ENCODE results near the gene MALT1. TPM values are rescaled to one million over a fixed set of nuclear protein-coding genes. Genes with fewer than 3 reads are reported as not detected.
A peak's percentile ranks its signal among the peaks of the same experiment; 100 is the strongest.

Gene MALT1
- total RNA-seq, 4 donors from 2014 or later = 9.9 to 24.8 (median 12.9) TPM

- in situ Hi-C loops (cut with MboI; ENCODE audit: low sequenced_read_pairs in 4 of 4) (loop anchor here in 3 of 4 donors (10.0 to 25.0 kb wide), 2 partner anchors 93 to 135 kb away; no protein-coding TSS in a partner anchor), intact Hi-C loops (cut with DNase I; ENCODE audit: low total_unique reads) (loop anchor here (2.0 to 5.0 kb wide), 3 partner anchors 35 to 1040 kb away; no protein-coding TSS in a partner anchor)
- Histone ChIP-seq H3K36me3 (no peaks in the 10 kb centered on the region), H3K4me3 (peak overlapping the region; percentile 58 to 68 (median 66)), H3K4me1 (peaks cover 20 to 22% of the 10 kb centered on the region in 2 donors), H3K9me3 (no peaks in the 10 kb centered on the region), H3K27ac (peak overlapping the region; percentile 86 to 96 (median 94)), H3K27me3 (no peaks in the 10 kb centered on the region)
- peak in 1 of 2 donors; percentile 17 for DNase-seq
- ATAC-seq = peak; percentile 55 to 68
- TF ChIP-seq POLR2A (IDR thresholded peaks at IDR 0.05) = no peak
- TF ChIP-seq, protein P1, sequence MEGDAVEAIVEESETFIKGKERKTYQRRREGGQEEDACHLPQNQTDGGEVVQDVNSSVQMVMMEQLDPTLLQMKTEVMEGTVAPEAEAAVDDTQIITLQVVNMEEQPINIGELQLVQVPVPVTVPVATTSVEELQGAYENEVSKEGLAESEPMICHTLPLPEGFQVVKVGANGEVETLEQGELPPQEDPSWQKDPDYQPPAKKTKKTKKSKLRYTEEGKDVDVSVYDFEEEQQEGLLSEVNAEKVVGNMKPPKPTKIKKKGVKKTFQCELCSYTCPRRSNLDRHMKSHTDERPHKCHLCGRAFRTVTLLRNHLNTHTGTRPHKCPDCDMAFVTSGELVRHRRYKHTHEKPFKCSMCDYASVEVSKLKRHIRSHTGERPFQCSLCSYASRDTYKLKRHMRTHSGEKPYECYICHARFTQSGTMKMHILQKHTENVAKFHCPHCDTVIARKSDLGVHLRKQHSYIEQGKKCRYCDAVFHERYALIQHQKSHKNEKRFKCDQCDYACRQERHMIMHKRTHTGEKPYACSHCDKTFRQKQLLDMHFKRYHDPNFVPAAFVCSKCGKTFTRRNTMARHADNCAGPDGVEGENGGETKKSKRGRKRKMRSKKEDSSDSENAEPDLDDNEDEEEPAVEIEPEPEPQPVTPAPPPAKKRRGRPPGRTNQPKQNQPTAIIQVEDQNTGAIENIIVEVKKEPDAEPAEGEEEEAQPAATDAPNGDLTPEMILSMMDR (IDR thresholded peaks at IDR 0.05 in 4 of 5, conservative IDR thresholded peaks at IDR 0.05 in 1 of 5) = peak in 4 of 5 experiments; percentile 12 to 35 (median 24)
Observed at GRCh38 chr18:58671632-58672564, 633 bp downstream of the MALT1 start.

DNA sequence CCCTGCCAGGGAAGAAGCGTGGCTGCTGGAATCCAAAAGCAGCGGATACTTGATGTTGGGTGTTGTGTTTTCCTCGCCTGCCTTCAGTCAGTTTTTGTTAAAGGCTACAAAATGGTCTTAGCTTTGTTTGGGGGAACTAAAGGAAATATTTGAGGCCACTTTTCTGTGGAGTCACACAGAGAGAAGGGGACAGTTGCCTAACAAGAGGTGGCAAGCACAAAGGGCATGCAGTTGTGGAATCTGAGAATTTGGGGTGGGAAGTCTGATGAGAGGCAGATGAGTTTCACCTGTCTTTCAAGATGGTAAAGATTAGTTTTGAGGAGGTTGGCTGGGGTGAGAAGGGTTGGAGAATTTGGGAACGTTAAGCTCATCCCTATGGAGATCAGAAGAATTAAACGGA, 2.9 kb downstream of the MALT1 start:
- Histone ChIP-seq H3K4me3 (no peak overlapping the region), H3K27me3 (no peaks in the 10 kb centered on the region), H3K9me3 (no peaks in the 10 kb centered on the region), H3K4me1 (peaks cover 36 to 38% of the 10 kb centered on the region in 2 donors), H3K36me3 (no peaks in the 10 kb centered on the region), H3K27ac (no peak overlapping the region)
- no peak for TF ChIP-seq POLR2A (IDR thresholded peaks at IDR 0.05)
- TF ChIP-seq, protein P1 (IDR thresholded peaks at IDR 0.05 in 4 of 5, conservative IDR thresholded peaks at IDR 0.05 in 1 of 5) = no peak
- in situ Hi-C loops (cut with MboI; ENCODE audit: low sequenced_read_pairs in 4 of 4) = loop anchor here in 3 of 4 donors (10.0 to 25.0 kb wide), 2 partner anchors 91 to 137 kb away; no protein-coding TSS in a partner anchor
- DNase-seq = no peak
- intact Hi-C loops (cut with DNase I; ENCODE audit: low total_unique reads) = loop anchor here (5.0 kb wide), 1 partner anchor 1042 kb away; no protein-coding TSS in a partner anchor
- ATAC-seq = no peak

GRCh38 chr18:58674863-58675472, 3.7 kb downstream of the MALT1 start:
- Histone ChIP-seq H3K36me3 (no peaks in the 10 kb centered on the region), H3K4me1 (peaks cover 36 to 40% of the 10 kb centered on the region in 2 donors), H3K4me3 (no peak overlapping the region), H3K27ac (no peak overlapping the region), H3K27me3 (no peaks in the 10 kb centered on the region), H3K9me3 (no peaks in the 10 kb centered on the region)
- in situ Hi-C loops (cut with MboI; ENCODE audit: low sequenced_read_pairs in 4 of 4) (loop anchor here in 3 of 4 donors (10.0 to 25.0 kb wide), 2 partner anchors 90 to 138 kb away; no protein-coding TSS in a partner anchor), intact Hi-C loops (cut with DNase I; ENCODE audit: low total_unique reads) (loop anchor here (5.0 kb wide), 1 partner anchor 1043 kb away; no protein-coding TSS in a partner anchor)
- DNase-seq (no peak), ATAC-seq (no peak)
- no peak for TF ChIP-seq POLR2A (IDR thresholded peaks at IDR 0.05)
- TF ChIP-seq, protein P1 (IDR thresholded peaks at IDR 0.05 in 4 of 5, conservative IDR thresholded peaks at IDR 0.05 in 1 of 5) = no peak

GRCh38 chr18:58676270-58676669, 5.0 kb downstream of the MALT1 start:
- H3K36me3 ChIP-seq = no peaks in the 10 kb centered on the region
- intact Hi-C loops (cut with DNase I; ENCODE audit: low total_unique reads) (no loop called here), in situ Hi-C loops (cut with MboI; ENCODE audit: low sequenced_read_pairs in 4 of 4) (loop anchor here in 1 of 4 donors (10.0 kb wide), 1 partner anchor 89 kb away; no protein-coding TSS in a partner anchor)
- no peak overlapping the region for H3K4me3 ChIP-seq
- H3K9me3 ChIP-seq = no peaks in the 10 kb centered on the region
- H3K4me1 ChIP-seq = peaks cover 31 to 40% of the 10 kb centered on the region in 2 donors
- DNase-seq (no peak), ATAC-seq (no peak)
- H3K27ac ChIP-seq = no peak overlapping the region
- H3K27me3 ChIP-seq = no peaks in the 10 kb centered on the region
- TF ChIP-seq, protein P1 (IDR thresholded peaks at IDR 0.05 in 4 of 5, conservative IDR thresholded peaks at IDR 0.05 in 1 of 5) = no peak
- no peak for TF ChIP-seq POLR2A (IDR thresholded peaks at IDR 0.05)
